Activated effector memory CD4-positive, alpha-beta T cell treated with anti-CD3 and anti-CD28 coated beads, Interleukin-2, amount 50 U/mL, for 16 hours (primary cell): ENCODE data around the gene CEMP1.

Experiments used
- DNase-seq: peaks from one replicate; pipeline ENCODE4 v3.0.0-alpha.2; 2020

The CEMP1 gene

GRCh38 chr16:2500430-2500917 is 30.7 kb downstream of the CEMP1 start:
- no peak for DNase-seq

- DNase-seq, result no peak
Measured at GRCh38 chr16:2499890-2500429, 31.2 kb downstream of the CEMP1 start.

GRCh38 chr16:2499454-2499853 is 31.8 kb downstream of the CEMP1 start:
- DNase-seq, result no peak

- DNase-seq, result no peak
Measured at GRCh38 chr16:2498531-2499253, 32.5 kb downstream of the CEMP1 start.

- DNase-seq, result no peak
Measured at GRCh38 chr16:2497695-2498484, 33.3 kb downstream of the CEMP1 start.

- no peak for DNase-seq
Measured at GRCh38 chr16:2497116-2497630, 34.0 kb downstream of the CEMP1 start.

- DNase-seq, result no peak
Measured at GRCh38 chr16:2496223-2497115, 34.7 kb downstream of the CEMP1 start.

- DNase-seq, result no peak
Measured at GRCh38 chr16:2495041-2495440, 36.2 kb downstream of the CEMP1 start.

- DNase-seq, result no peak
Measured at GRCh38 chr16:2494616-2495015, 36.6 kb downstream of the CEMP1 start.

- no peak for DNase-seq
Measured at GRCh38 chr16:2493605-2494004, 37.6 kb downstream of the CEMP1 start.

GRCh38 chr16:2492292-2492691 is 38.9 kb downstream of the CEMP1 start:
- DNase-seq, result no peak

- no peak for DNase-seq
Measured at GRCh38 chr16:2490190-2491105, 40.8 kb downstream of the CEMP1 start.

- no peak for DNase-seq
Measured at GRCh38 chr16:2489581-2489980, 41.6 kb downstream of the CEMP1 start.

GRCh38 chr16:2487903-2488531 is 43.2 kb downstream of the CEMP1 start:
- no peak for DNase-seq

GRCh38 chr16:2487517-2487842 is 43.7 kb downstream of the CEMP1 start:
- no peak for DNase-seq

- DNase-seq, result peak; percentile 90
Measured at GRCh38 chr16:2486645-2487516, 44.3 kb downstream of the CEMP1 start.

GRCh38 chr16:2485811-2486507 is 45.2 kb downstream of the CEMP1 start:
- no peak for DNase-seq

- DNase-seq, result no peak
Measured at GRCh38 chr16:2484898-2485508, 46.2 kb downstream of the CEMP1 start.
